OCI-LY1 (cell line): ENCODE measurements around the gene WHRN.

Experiments
- H2AFZ ChIP-seq: fragments of 200-600 bp; sonication (generic), shearing (Covaris generic); 2 replicates; pipeline ENCODE4 v1.6.0; 2014; ENCODE audit warnings: antibody characterized with exemption, mild to moderate bottlenecking, low read length
- H3F3A ChIP-seq: fragments of 200-600 bp; sonication (generic), shearing (Covaris generic); 2 replicates; pipeline ENCODE4 v1.6.0; 2014; ENCODE audit warnings: mild to moderate bottlenecking, antibody characterized with exemption, low read length, moderate library complexity; ENCODE audit not compliant: insufficient read depth
- H3K27ac ChIP-seq: fragments of 200-600 bp; sonication (generic); 2 replicates; pipeline ENCODE4 v1.5.1; 2014; ENCODE audit warnings: low read length, mixed run types, mild to moderate bottlenecking, low read depth; ENCODE audit not compliant: poor library complexity, severe bottlenecking
- H3K27me3 ChIP-seq: fragments of 200-600 bp; sonication (generic); 2 replicates; pipeline ENCODE4 v1.6.0; 2014; ENCODE audit warnings: antibody characterized with exemption, mild to moderate bottlenecking, low read length, moderate library complexity; ENCODE audit not compliant: insufficient read depth
- H3K36me3 ChIP-seq: fragments of 200-600 bp; sonication (generic); 2 replicates; pipeline ENCODE4 v1.6.1; 2014; ENCODE audit warnings: mild to moderate bottlenecking, antibody characterized with exemption, low read length, moderate library complexity, mixed read lengths; ENCODE audit not compliant: insufficient read depth
- H3K4me1 ChIP-seq: fragments of 200-600 bp; sonication (generic); 2 replicates; pipeline ENCODE4 v1.5.1; 2014; ENCODE audit warnings: mild to moderate bottlenecking, low read length, moderate library complexity; ENCODE audit not compliant: insufficient read depth, severe bottlenecking
- H3K4me2 ChIP-seq: fragments of 200-600 bp; sonication (generic), shearing (Covaris generic); 2 replicates; pipeline ENCODE4 v1.6.1; 2014; ENCODE audit warnings: low read length
- H3K4me3 ChIP-seq: fragments of 200-600 bp; sonication (generic); 2 replicates; pipeline ENCODE4 v1.5.1; 2014; ENCODE audit warnings: low read length, low read depth, mild to moderate bottlenecking, mixed read lengths; ENCODE audit not compliant: poor library complexity, severe bottlenecking
- H3K79me2 ChIP-seq: fragments of 200-600 bp; shearing (Covaris generic); 2 replicates; pipeline ENCODE4 v1.6.1; 2016; ENCODE audit warnings: mixed run types, low read length, mixed read lengths; ENCODE audit not compliant: insufficient read depth
- H3K9ac ChIP-seq: fragments of 200-600 bp; sonication (generic), shearing (Covaris generic); 2 replicates; pipeline ENCODE4 v1.6.1; 2014; ENCODE audit warnings: mild to moderate bottlenecking, low read length, mixed read lengths
- H3K9me2 ChIP-seq: fragments of 200-600 bp; sonication (generic), shearing (Covaris generic); 2 replicates; pipeline ENCODE4 v1.6.1; 2014; ENCODE audit warnings: low read depth, mild to moderate bottlenecking, low read length, mixed read lengths
- H3K9me3 ChIP-seq: fragments of 200-600 bp; shearing (Covaris generic); 2 replicates; pipeline ENCODE4 v1.6.1; 2014; ENCODE audit warnings: low read length, mixed read lengths
- H4K20me1 ChIP-seq: fragments of 200-600 bp; sonication (generic), shearing (Covaris generic); 2 replicates; pipeline ENCODE4 v1.6.0; 2016; ENCODE audit warnings: mild to moderate bottlenecking, low read length; ENCODE audit not compliant: insufficient read depth
- CTCF ChIP-seq: fragments of 200-600 bp; sonication (generic), shearing (Covaris generic); IDR thresholded peaks from 2 replicates; pipeline ENCODE4 v1.5.1; 2017; ENCODE audit warnings: mild to moderate bottlenecking, antibody characterized with exemption, low read length, moderate library complexity, mixed read lengths
- EZH2 ChIP-seq: fragments of 200-600 bp; sonication (generic), shearing (Covaris generic); IDR thresholded peaks from 2 replicates; pipeline ENCODE4 v1.8.0; 2017; ENCODE audit warnings: borderline replicate concordance, mixed run types, mild to moderate bottlenecking, antibody characterized with exemption, low read length, moderate library complexity, mixed read lengths

WHRN gene

GRCh38 chr9:114413861-114414301 is 91.4 kb downstream of the WHRN start:
- H3K27me3 ChIP-seq, result no peaks in the 10 kb centered on the region; the same call in 1 of the 2 replicates
- H3F3A ChIP-seq, result no peaks in the 10 kb centered on the region
- H3K9me3 ChIP-seq, result no peaks in the 10 kb centered on the region
- no peak overlapping the region for H3K4me2 ChIP-seq
- TF ChIP-seq CTCF (no peak), EZH2 (no peak)
- H3K27ac ChIP-seq, result no peak overlapping the region
- H4K20me1 ChIP-seq, result no peaks in the 10 kb centered on the region
- no peaks in the 10 kb centered on the region for H3K9me2 ChIP-seq
- H3K4me3 ChIP-seq, result no peak overlapping the region
- no peak overlapping the region for H2AFZ ChIP-seq
- H3K4me1 ChIP-seq, result no peaks in the 10 kb centered on the region
- H3K79me2 ChIP-seq, result no peaks in the 10 kb centered on the region
- H3K36me3 ChIP-seq, result no peaks in the 10 kb centered on the region
- H3K9ac ChIP-seq, result no peak overlapping the region

GRCh38 chr9:114412048-114412683 is 93.1 kb downstream of the WHRN start:
- no peaks in the 10 kb centered on the region for H3F3A ChIP-seq
- H3K9ac ChIP-seq, result no peak overlapping the region
- H3K27me3 ChIP-seq, result no peaks in the 10 kb centered on the region; the same call in 1 of the 2 replicates
- H3K9me3 ChIP-seq, result no peaks in the 10 kb centered on the region
- no peak overlapping the region for H3K4me2 ChIP-seq
- TF ChIP-seq EZH2 (no peak), CTCF (no peak)
- H2AFZ ChIP-seq, result no peak overlapping the region
- no peaks in the 10 kb centered on the region for H3K79me2 ChIP-seq
- no peaks in the 10 kb centered on the region for H4K20me1 ChIP-seq
- H3K27ac ChIP-seq, result no peak overlapping the region
- no peaks in the 10 kb centered on the region for H3K4me1 ChIP-seq
- no peaks in the 10 kb centered on the region for H3K36me3 ChIP-seq
- no peak overlapping the region for H3K4me3 ChIP-seq
- H3K9me2 ChIP-seq, result no peaks in the 10 kb centered on the region

- Histone ChIP-seq H3K79me2 (no peaks in the 10 kb centered on the region), H3K9me2 (no peaks in the 10 kb centered on the region), H3K4me1 (no peaks in the 10 kb centered on the region), H3K9me3 (no peaks in the 10 kb centered on the region), H3K4me2 (no peak overlapping the region), H3F3A (no peaks in the 10 kb centered on the region), H3K36me3 (no peaks in the 10 kb centered on the region), H3K27me3 (no peaks in the 10 kb centered on the region; the same call in 1 of the 2 replicates), H2AFZ (no peak overlapping the region), H3K9ac (no peak overlapping the region), H3K27ac (no peak overlapping the region), H4K20me1 (no peaks in the 10 kb centered on the region), H3K4me3 (no peak overlapping the region)
- TF ChIP-seq CTCF (no peak), EZH2 (no peak)
Observed at GRCh38 chr9:114411452-114411851, 93.8 kb downstream of the WHRN start.
